ENCODE measurements around the gene PJA2.

PJA2 gene

GRCh38 chr5:109387408-109387974 is 22.3 kb downstream of the PJA2 start:
- no peaks in the 10 kb centered on the region for H4K20me1 ChIP-seq (ENCODE audit: insufficient read depth)
- H3K27ac ChIP-seq = no peak overlapping the region
- H2AFZ ChIP-seq (ENCODE audit: low read depth) = no peak overlapping the region
- H3K4me2 ChIP-seq = no peak overlapping the region
- no peak for TF ChIP-seq CTCF (conservative IDR thresholded peaks at IDR 0.05; ENCODE audit: low read depth, low read length)
- no peaks in the 10 kb centered on the region for H3K4me1 ChIP-seq (ENCODE audit: low read depth, poor library complexity, severe bottlenecking)
- 0 out of 2 replicates have a peak, but pooled peaks cover 4% of the 10 kb centered on the region for H3K36me3 ChIP-seq (ENCODE audit: insufficient read depth)
- H3K27me3 ChIP-seq (ENCODE audit: insufficient read depth, low read depth) = no peaks in the 10 kb centered on the region
- H3K79me2 ChIP-seq (ENCODE audit: insufficient read depth, low read depth) = peaks cover 19% of the 10 kb centered on the region; the same call in 1 of the 2 replicates
- no peak overlapping the region for H3K9ac ChIP-seq
- H3K4me3 ChIP-seq (IDR thresholded peaks at IDR 0.05; ENCODE audit: insufficient read depth, low read depth, low read length) = no peak overlapping the region

GRCh38 chr5:109378095-109378494 is 31.7 kb downstream of the PJA2 start:
- H3K9ac ChIP-seq = no peak overlapping the region
- no peak overlapping the region for H2AFZ ChIP-seq (ENCODE audit: low read depth)
- no peaks in the 10 kb centered on the region for H3K27me3 ChIP-seq (ENCODE audit: insufficient read depth, low read depth)
- H3K4me2 ChIP-seq = no peak overlapping the region
- no peaks in the 10 kb centered on the region for H4K20me1 ChIP-seq (ENCODE audit: insufficient read depth)
- TF ChIP-seq CTCF (conservative IDR thresholded peaks at IDR 0.05; ENCODE audit: low read depth, low read length) = no peak
- 0 out of 2 replicates have a peak, but pooled peaks cover 8% of the 10 kb centered on the region for H3K36me3 ChIP-seq (ENCODE audit: insufficient read depth)
- no peak overlapping the region for H3K4me3 ChIP-seq (IDR thresholded peaks at IDR 0.05; ENCODE audit: insufficient read depth, low read depth, low read length)
- H3K4me1 ChIP-seq (ENCODE audit: low read depth, poor library complexity, severe bottlenecking) = no peaks in the 10 kb centered on the region
- no peaks in the 10 kb centered on the region for H3K79me2 ChIP-seq (ENCODE audit: insufficient read depth, low read depth)
- H3K27ac ChIP-seq = no peak overlapping the region

DNA sequence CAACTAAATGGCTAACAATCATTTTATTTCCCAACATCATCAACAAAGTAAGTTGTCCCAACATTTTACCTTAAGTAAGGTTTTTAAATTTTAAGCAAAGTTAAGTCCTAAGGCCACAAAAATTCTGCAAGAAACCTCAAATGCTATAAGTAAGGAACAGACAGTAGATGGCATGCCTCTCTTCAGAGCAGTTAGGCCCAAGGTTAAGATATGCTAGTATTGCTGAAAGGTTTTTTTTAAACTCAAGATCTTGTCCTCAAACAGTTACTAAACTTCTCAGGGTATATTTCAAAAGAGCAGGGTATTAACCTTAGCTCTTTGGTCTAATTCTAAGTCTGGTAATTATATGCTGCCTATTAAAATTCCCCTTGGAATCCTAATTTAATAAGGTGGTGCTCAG is 35.1 kb downstream of the PJA2 start:
- no peaks in the 10 kb centered on the region for H3K79me2 ChIP-seq (ENCODE audit: insufficient read depth, low read depth)
- H3K27me3 ChIP-seq (ENCODE audit: insufficient read depth, low read depth) = no peaks in the 10 kb centered on the region
- no peak overlapping the region for H2AFZ ChIP-seq (ENCODE audit: low read depth)
- no peak overlapping the region for H3K9ac ChIP-seq
- no peak overlapping the region for H3K4me3 ChIP-seq (IDR thresholded peaks at IDR 0.05; ENCODE audit: insufficient read depth, low read depth, low read length)
- TF ChIP-seq CTCF (conservative IDR thresholded peaks at IDR 0.05; ENCODE audit: low read depth, low read length) = no peak
- no peaks in the 10 kb centered on the region for H3K4me1 ChIP-seq (ENCODE audit: low read depth, poor library complexity, severe bottlenecking)
- no peak overlapping the region for H3K4me2 ChIP-seq
- H4K20me1 ChIP-seq (ENCODE audit: insufficient read depth) = no peaks in the 10 kb centered on the region
- H3K36me3 ChIP-seq (ENCODE audit: insufficient read depth) = 0 out of 2 replicates have a peak, but pooled peaks cover 3% of the 10 kb centered on the region
- H3K27ac ChIP-seq = no peak overlapping the region

- H4K20me1 ChIP-seq (ENCODE audit: insufficient read depth) = no peaks in the 10 kb centered on the region
- no peak for TF ChIP-seq CTCF (conservative IDR thresholded peaks at IDR 0.05; ENCODE audit: low read depth, low read length)
- no peak overlapping the region for H3K9ac ChIP-seq
- no peak overlapping the region for H3K27ac ChIP-seq
- no peaks in the 10 kb centered on the region for H3K27me3 ChIP-seq (ENCODE audit: insufficient read depth, low read depth)
- no peaks in the 10 kb centered on the region for H3K4me1 ChIP-seq (ENCODE audit: low read depth, poor library complexity, severe bottlenecking)
- no peaks in the 10 kb centered on the region for H3K79me2 ChIP-seq (ENCODE audit: insufficient read depth, low read depth)
- H3K4me3 ChIP-seq (IDR thresholded peaks at IDR 0.05; ENCODE audit: insufficient read depth, low read depth, low read length) = no peak overlapping the region
- 0 out of 2 replicates have a peak, but pooled peaks cover 3% of the 10 kb centered on the region for H3K36me3 ChIP-seq (ENCODE audit: insufficient read depth)
- no peak overlapping the region for H2AFZ ChIP-seq (ENCODE audit: low read depth)
- no peak overlapping the region for H3K4me2 ChIP-seq
Measured at GRCh38 chr5:109373932-109374331, 35.8 kb downstream of the PJA2 start.
